SK-N-MC (cell line): ENCODE results near the gene EFNB2.

Experiments used
- EZH2 ChIP-seq: fragments of 200-600 bp; sonication (generic); IDR thresholded peaks from one replicate; pipeline ENCODE4 v1.6.1; 2017; ENCODE audit warnings: antibody characterized with exemption
- POLR2AphosphoS5 ChIP-seq: IDR thresholded peaks from 2 replicates; pipeline ENCODE4 v1.6.1; 2012; ENCODE audit warnings: mild to moderate bottlenecking, low read depth, low read length, borderline replicate concordance

- TF ChIP-seq POLR2AphosphoS5 (no peak), EZH2 (no peak)
Measured at GRCh38 chr13:106445996-106446395, 89.5 kb downstream of the EFNB2 start.
